ENCODE data around the gene MBOAT1.

MBOAT1 gene

DNA sequence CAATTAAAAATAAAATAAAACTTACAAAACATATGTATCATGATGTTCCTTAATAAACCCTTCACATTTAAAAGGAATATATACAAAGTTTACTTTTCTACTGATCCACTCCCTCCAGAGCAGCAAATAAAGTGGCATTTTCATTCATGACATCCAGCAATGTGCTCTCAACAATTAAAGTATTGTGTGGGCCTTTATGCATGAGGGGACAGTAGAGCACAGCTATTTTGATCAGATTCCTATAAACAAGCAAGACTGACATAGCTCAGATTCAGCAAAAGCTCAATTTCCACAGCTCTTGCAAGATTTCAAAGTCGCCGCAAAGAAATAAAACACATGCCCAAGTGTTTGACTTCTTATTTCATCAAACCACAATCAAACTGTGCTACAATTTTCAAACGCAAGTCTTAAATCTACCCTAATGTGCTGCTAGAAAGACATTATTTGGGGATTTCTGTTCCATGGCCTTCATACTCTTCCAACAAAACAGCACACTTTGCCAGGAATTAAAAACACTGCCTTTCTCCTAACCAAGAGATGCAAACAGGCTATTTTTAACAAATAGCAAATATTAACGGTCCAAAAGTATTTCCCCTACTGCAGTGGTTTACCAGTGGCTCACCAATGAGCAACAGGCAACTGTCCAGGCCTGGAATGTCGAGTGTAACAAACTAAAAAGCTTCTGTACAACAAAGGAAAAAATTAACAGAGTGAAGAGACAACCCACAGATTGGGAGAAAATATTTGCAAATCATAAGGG lies 52.3 kb downstream of the MBOAT1 start:
- ATAC-seq, result no peak
- TF ChIP-seq ZNF70 (CRISPR knock-in tag; IDR thresholded peaks at IDR 0.05), result no peak
- no peak for TF ChIP-seq GLIS3 (CRISPR knock-in tag; IDR thresholded peaks at IDR 0.05)
- TF ChIP-seq CSRNP3 (CRISPR knock-in tag; IDR thresholded peaks at IDR 0.05), result no peak

- ATAC-seq, result no peak
- TF ChIP-seq GLIS3 (CRISPR knock-in tag; IDR thresholded peaks at IDR 0.05) (no peak), ZC3H10 (CRISPR knock-in tag; IDR thresholded peaks at IDR 0.05) (no peak), ZNF8 (CRISPR knock-in tag; IDR thresholded peaks at IDR 0.05) (no peak), RARB (CRISPR knock-in tag; IDR thresholded peaks at IDR 0.05) (no peak), TOX (CRISPR knock-in tag; IDR thresholded peaks at IDR 0.05; ENCODE audit: borderline replicate concordance) (no peak), SNAI2 (CRISPR knock-in tag; IDR thresholded peaks at IDR 0.05) (no peak), ZFP3 (CRISPR knock-in tag; IDR thresholded peaks at IDR 0.05) (no peak), PATZ1 (CRISPR knock-in tag; IDR thresholded peaks at IDR 0.05; ENCODE audit: borderline replicate concordance) (no peak), ARNTL (CRISPR knock-in tag; IDR thresholded peaks at IDR 0.05; ENCODE audit: borderline replicate concordance, low read depth) (no peak)
Measured at GRCh38 chr6:20159098-20159497, 53.2 kb downstream of the MBOAT1 start.

GRCh38 chr6:20158676-20159075 lies 53.6 kb downstream of the MBOAT1 start:
- TF ChIP-seq ZC3H10 (CRISPR knock-in tag; IDR thresholded peaks at IDR 0.05) (no peak), PPARA (CRISPR knock-in tag; IDR thresholded peaks at IDR 0.05; ENCODE audit: borderline replicate concordance) (no peak), GLIS3 (CRISPR knock-in tag; IDR thresholded peaks at IDR 0.05) (no peak), BACH2 (CRISPR knock-in tag; IDR thresholded peaks at IDR 0.05; ENCODE audit: borderline replicate concordance) (no peak), TCF4 (CRISPR knock-in tag; IDR thresholded peaks at IDR 0.05; ENCODE audit: borderline replicate concordance) (no peak), ZNF8 (CRISPR knock-in tag; IDR thresholded peaks at IDR 0.05) (no peak), RARB (CRISPR knock-in tag; IDR thresholded peaks at IDR 0.05) (no peak), SNAI2 (CRISPR knock-in tag; IDR thresholded peaks at IDR 0.05) (no peak), CSDC2 (CRISPR knock-in tag; IDR thresholded peaks at IDR 0.05) (no peak), OSR1 (CRISPR knock-in tag; IDR thresholded peaks at IDR 0.05) (no peak), PATZ1 (CRISPR knock-in tag; IDR thresholded peaks at IDR 0.05; ENCODE audit: borderline replicate concordance) (no peak), TOX (CRISPR knock-in tag; IDR thresholded peaks at IDR 0.05; ENCODE audit: borderline replicate concordance) (no peak), CREB5 (CRISPR knock-in tag; IDR thresholded peaks at IDR 0.05; ENCODE audit: low read depth) (no peak), ZNF70 (CRISPR knock-in tag; IDR thresholded peaks at IDR 0.05) (no peak), ZNF565 (CRISPR knock-in tag; conservative IDR thresholded peaks at IDR 0.05; ENCODE audit: low read depth) (no peak)
- no peak for ATAC-seq

GRCh38 chr6:20156824-20157223 lies 55.4 kb downstream of the MBOAT1 start:
- TF ChIP-seq ZNF70 (CRISPR knock-in tag; IDR thresholded peaks at IDR 0.05), result no peak
- no peak for TF ChIP-seq TOX (CRISPR knock-in tag; IDR thresholded peaks at IDR 0.05; ENCODE audit: borderline replicate concordance)
- no peak for TF ChIP-seq PATZ1 (CRISPR knock-in tag; IDR thresholded peaks at IDR 0.05; ENCODE audit: borderline replicate concordance)
- no peak for TF ChIP-seq ZC3H10 (CRISPR knock-in tag; IDR thresholded peaks at IDR 0.05)
- no peak for TF ChIP-seq ESRRG (CRISPR knock-in tag; IDR thresholded peaks at IDR 0.05)
- no peak for TF ChIP-seq RARB (CRISPR knock-in tag; IDR thresholded peaks at IDR 0.05)
- TF ChIP-seq ARNTL (CRISPR knock-in tag; IDR thresholded peaks at IDR 0.05; ENCODE audit: borderline replicate concordance, low read depth), result no peak
- no peak for TF ChIP-seq ZFP30 (CRISPR knock-in tag; IDR thresholded peaks at IDR 0.05)
- no peak for TF ChIP-seq ISL1 (CRISPR knock-in tag; IDR thresholded peaks at IDR 0.05)
- TF ChIP-seq, protein P1, sequence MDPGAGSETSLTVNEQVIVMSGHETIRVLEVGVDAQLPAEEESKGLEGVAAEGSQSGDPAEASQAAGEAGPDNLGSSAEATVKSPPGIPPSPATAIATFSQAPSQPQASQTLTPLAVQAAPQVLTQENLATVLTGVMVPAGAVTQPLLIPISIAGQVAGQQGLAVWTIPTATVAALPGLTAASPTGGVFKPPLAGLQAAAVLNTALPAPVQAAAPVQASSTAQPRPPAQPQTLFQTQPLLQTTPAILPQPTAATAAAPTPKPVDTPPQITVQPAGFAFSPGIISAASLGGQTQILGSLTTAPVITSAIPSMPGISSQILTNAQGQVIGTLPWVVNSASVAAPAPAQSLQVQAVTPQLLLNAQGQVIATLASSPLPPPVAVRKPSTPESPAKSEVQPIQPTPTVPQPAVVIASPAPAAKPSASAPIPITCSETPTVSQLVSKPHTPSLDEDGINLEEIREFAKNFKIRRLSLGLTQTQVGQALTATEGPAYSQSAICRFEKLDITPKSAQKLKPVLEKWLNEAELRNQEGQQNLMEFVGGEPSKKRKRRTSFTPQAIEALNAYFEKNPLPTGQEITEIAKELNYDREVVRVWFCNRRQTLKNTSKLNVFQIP (CRISPR knock-in tag; IDR thresholded peaks at IDR 0.05; ENCODE audit: borderline replicate concordance, low read depth), result no peak
- ATAC-seq, result no peak

Data from SK-N-SH treated with all-trans-retinoic acid at 6 μM for 48 hours (cell line).